IMR-90 (cell line): Measurements from ENCODE around the gene CWC27. TPM values are rescaled to one million over a fixed set of nuclear protein-coding genes. Genes with fewer than 3 reads are reported as not detected.

Experiments
- ATAC-seq: fragments of 200-7000 bp; cut with Tn5 transposase; 2 replicates; pipeline ENCODE4 v1.9.1; 2020; ENCODE audit warnings: low read depth, mild to moderate bottlenecking, moderate library complexity
- BruUV-seq: library from RNA; stranded (reverse); fragments of 400-500 nt; replicated peaks from 2 replicates; lab custom pipeline; 2021; lab: Mats Ljungman, UMichigan
- CTCF ChIA-PET: fragments of 300-600 bp; formaldehyde crosslinking; extraction: SDS; loops from one replicate; lab custom pipeline; 2021; ENCODE audit warnings: antibody characterized with exemption; lab: Yijun Ruan, JAX
- POLR2A ChIA-PET: fragments of 300-600 bp; sonication (Branson Sonifier 250); formaldehyde crosslinking; loops from one replicate; lab custom pipeline; 2022; ENCODE audit warnings: antibody characterized with exemption; ENCODE audit not compliant: unreplicated experiment; lab: Charles Lee
- DNase-seq: peaks from one replicate; pipeline ENCODE4 v3.0.0; 2013
- H2AFZ ChIP-seq: replicated peaks from 2 replicates; pipeline ENCODE3; 2013; ENCODE audit warnings: low read length, mild to moderate bottlenecking; ENCODE audit not compliant: poor library complexity
- H2AK5ac ChIP-seq: 2 replicates; pipeline ENCODE4 v1.6.1; 2013; ENCODE audit warnings: low read depth, low read length, inconsistent platforms
- H2AK9ac ChIP-seq: replicated peaks from 2 replicates; pipeline ENCODE3; 2013; ENCODE audit warnings: mild to moderate bottlenecking, low read depth, low read length, moderate library complexity; ENCODE audit not compliant: poor library complexity
- H2BK120ac ChIP-seq: 2 replicates; pipeline ENCODE4 v1.6.1; 2013; ENCODE audit warnings: low read depth, low read length, inconsistent platforms
- H2BK15ac ChIP-seq: 3 replicates; pipeline ENCODE4 v1.6.1; 2013; ENCODE audit warnings: low read depth, low read length, inconsistent platforms
- H2BK20ac ChIP-seq: 2 replicates; pipeline ENCODE4 v1.6.1; 2013; ENCODE audit warnings: low read depth, mild to moderate bottlenecking, inconsistent platforms, low read length, moderate library complexity
- H2BK5ac ChIP-seq: 2 replicates; pipeline ENCODE4 v1.6.1; 2013; ENCODE audit warnings: mild to moderate bottlenecking, low read depth, low read length, inconsistent platforms; ENCODE audit not compliant: poor library complexity, severe bottlenecking
- H3K14ac ChIP-seq: replicated peaks from 2 replicates; pipeline ENCODE4 v1.6.1; 2013; ENCODE audit warnings: low read depth, low read length, inconsistent platforms
- H3K18ac ChIP-seq: 2 replicates; pipeline ENCODE4 v1.6.1; 2013; ENCODE audit warnings: low read depth, low read length, control low read depth
- H3K23ac ChIP-seq: 2 replicates; pipeline ENCODE4 v1.6.1; 2013; ENCODE audit warnings: low read depth, low read length, inconsistent platforms
- H3K27ac ChIP-seq: 2 replicates; pipeline ENCODE4 v1.5.1; 2013; ENCODE audit warnings: mild to moderate bottlenecking, control low read depth, low read length; ENCODE audit not compliant: insufficient read depth
- H3K27me3 ChIP-seq: 2 replicates; pipeline ENCODE4 v1.6.1; 2013; ENCODE audit warnings: low read length; ENCODE audit not compliant: control insufficient read depth, insufficient read depth
- H3K36me3 ChIP-seq: 2 replicates; pipeline ENCODE4 v1.6.1; 2013; ENCODE audit warnings: low read length, mixed read lengths; ENCODE audit not compliant: control insufficient read depth, insufficient read depth
- H3K4ac ChIP-seq: 2 replicates; pipeline ENCODE4 v1.6.1; 2013; ENCODE audit warnings: low read depth, low read length, inconsistent platforms
- H3K4me1 ChIP-seq: 2 replicates; pipeline ENCODE4 v1.6.1; 2013; ENCODE audit warnings: low read length, mixed read lengths; ENCODE audit not compliant: control insufficient read depth, insufficient read depth
- H3K4me2 ChIP-seq: 2 replicates; pipeline ENCODE4 v1.6.1; 2013; ENCODE audit warnings: low read depth, mild to moderate bottlenecking, control low read depth, low read length, moderate library complexity
- H3K4me3 ChIP-seq: 2 replicates; pipeline ENCODE4 v1.5.1; 2013; ENCODE audit warnings: low read depth, mild to moderate bottlenecking, control low read depth, low read length, moderate library complexity; ENCODE audit not compliant: insufficient read depth
- H3K56ac ChIP-seq: 2 replicates; pipeline ENCODE4 v1.6.1; 2013; ENCODE audit warnings: low read length, inconsistent platforms; ENCODE audit not compliant: insufficient read depth; ENCODE audit errors: extremely low read depth
- H3K79me1 ChIP-seq, 2 experiments: 2 replicates each; pipeline ENCODE4 v1.6.1; 2013; ENCODE audit warnings: low read length in 2 of 2, inconsistent platforms in 1 of 2, low read depth in 1 of 2
- H3K9ac ChIP-seq: 2 replicates; pipeline ENCODE4 v1.6.1; 2013; ENCODE audit warnings: low read depth, low read length, control low read depth
- H3K9me1 ChIP-seq: 2 replicates; pipeline ENCODE4 v1.6.1; 2013; ENCODE audit warnings: low read length, inconsistent platforms; ENCODE audit not compliant: insufficient read depth
- H3K9me3 ChIP-seq: 2 replicates; pipeline ENCODE4 v1.6.1; 2013; ENCODE audit warnings: low read length; ENCODE audit not compliant: control insufficient read depth, insufficient read depth
- H4K20me1 ChIP-seq: 2 replicates; pipeline ENCODE4 v1.6.1; 2013; ENCODE audit warnings: low read length, inconsistent platforms; ENCODE audit not compliant: insufficient read depth
- H4K5ac ChIP-seq: 2 replicates; pipeline ENCODE4 v1.6.1; 2013; ENCODE audit warnings: mild to moderate bottlenecking, low read depth, low read length, control low read depth
- H4K8ac ChIP-seq, 2 experiments: 2 replicates each; pipeline ENCODE4 v1.6.1; 2013; ENCODE audit warnings: low read depth in 2 of 2, low read length in 2 of 2, control low read depth in 1 of 2, inconsistent platforms in 1 of 2
- H4K91ac ChIP-seq: 2 replicates; pipeline ENCODE4 v1.6.1; 2013; ENCODE audit warnings: low read depth, low read length, inconsistent platforms; ENCODE audit not compliant: insufficient read depth
- BHLHE40 ChIP-seq: fragments of 150-350 bp; IDR thresholded peaks from 2 replicates; pipeline ENCODE4 v1.6.1; 2016; ENCODE audit warnings: mild to moderate bottlenecking, low read depth, low read length
- CEBPB ChIP-seq: IDR thresholded peaks from 2 replicates; pipeline ENCODE4 v1.6.1; 2012; ENCODE audit warnings: low read depth, low read length, improper control_type of control experiment
- CHD1 ChIP-seq: IDR thresholded peaks from 2 replicates; pipeline ENCODE4 v1.6.1; 2012; ENCODE audit warnings: low read depth, low read length, improper control_type of control experiment
- ELK1 ChIP-seq: fragments of 150-350 bp; IDR thresholded peaks from 2 replicates; pipeline ENCODE4 v1.6.1; 2016; ENCODE audit warnings: low read depth, mild to moderate bottlenecking, low read length, moderate library complexity, borderline replicate concordance
- FOS ChIP-seq: fragments of 150-350 bp; IDR thresholded peaks from 2 replicates; pipeline ENCODE4 v1.6.1; 2016; ENCODE audit warnings: low read depth, low read length
- MAFK ChIP-seq: IDR thresholded peaks from 2 replicates; pipeline ENCODE4 v1.6.1; 2012; ENCODE audit warnings: low read depth, low read length, improper control_type of control experiment
- MAZ ChIP-seq: IDR thresholded peaks from 2 replicates; pipeline ENCODE4 v1.6.1; 2012; ENCODE audit warnings: low read depth, mild to moderate bottlenecking, low read length, improper control_type of control experiment, moderate library complexity, borderline replicate concordance
- MXI1 ChIP-seq: IDR thresholded peaks from 2 replicates; pipeline ENCODE4 v1.6.1; 2012; ENCODE audit warnings: low read depth, mild to moderate bottlenecking, low read length, moderate library complexity, borderline replicate concordance
- NFE2L2 ChIP-seq: fragments of 150-350 bp; IDR thresholded peaks from 2 replicates; pipeline ENCODE4 v1.6.1; 2016; ENCODE audit warnings: low read depth, mild to moderate bottlenecking, low read length
- POLR2A ChIP-seq: IDR thresholded peaks from 2 replicates; pipeline ENCODE4 v1.6.1; 2012; ENCODE audit warnings: mild to moderate bottlenecking, low read depth, low read length
- RAD21 ChIP-seq: IDR thresholded peaks from 2 replicates; pipeline ENCODE4 v1.6.1; 2012; ENCODE audit warnings: low read length, improper control_type of control experiment
- RCOR1 ChIP-seq: IDR thresholded peaks from 2 replicates; pipeline ENCODE4 v1.6.1; 2012; ENCODE audit warnings: mild to moderate bottlenecking, low read length, improper control_type of control experiment; ENCODE audit not compliant: insufficient replicate concordance
- RFX5 ChIP-seq: IDR thresholded peaks from 2 replicates; pipeline ENCODE4 v1.8.0; 2012; ENCODE audit warnings: low read depth, mild to moderate bottlenecking, low read length, moderate library complexity
- SMC3 ChIP-seq: fragments of 150-350 bp; IDR thresholded peaks from 2 replicates; pipeline ENCODE4 v1.6.1; 2016; ENCODE audit warnings: low read depth, mild to moderate bottlenecking, antibody characterized with exemption, low read length, moderate library complexity
- WGBS, 2 experiments: methylation state at CpG; one replicate each; pipeline versions ENCODE4 v1.1.5 to v1.1.7; 2013; ENCODE audit warnings: missing lambda C conversion rate in 2 of 2; ENCODE audit not compliant: insufficient read length in 1 of 2; ENCODE audit errors: extremely low coverage in 2 of 2; 5-methylcytosine and 5-hydroxymethylcytosine counted together
- dilution Hi-C: fragments of 300-500 bp; cut with HindIII; formaldehyde crosslinking; loops from one replicate; pipeline ENCODE4 v1.14.3; 2018; ENCODE audit warnings: low sequenced_read_pairs; ENCODE audit not compliant: unreplicated experiment
- in situ Hi-C: fragments of 300-500 bp; cut with MboI; formaldehyde crosslinking; loops from 3 replicates; pipeline ENCODE4 v1.14.3; 2019; ENCODE audit warnings: low sequenced_read_pairs, inconsistent platforms, mixed read lengths
- intact Hi-C: fragments of 100-400 bp; cut with micrococcal nuclease; formaldehyde crosslinking; loops from 2 replicates; pipeline ENCODE4 v1.10.0; 2022
- polyA plus RNA-seq, 3 experiments: library from polyadenylated mRNA; depleted of rRNA; stranded (reverse); fragments of >200 nt; gene quantifications; 2 replicates each; pipeline ENCODE4 v1.2.3, GENCODE V29; 2012; ENCODE audit warnings: low replicate concordance in 1 of 3
- total RNA-seq: library from RNA; depleted of rRNA; stranded (reverse); fragments of >200 nt; gene quantifications from 2 replicates; pipeline ENCODE4 v1.2.3, GENCODE V29; 2012
- TF ChIP-seq, protein P1 (sequence below): conservative IDR thresholded peaks from 2 replicates; pipeline ENCODE4 v1.5.1; 2012; ENCODE audit warnings: mild to moderate bottlenecking, low read depth, low read length, improper control_type of control experiment
- TF ChIP-seq, protein P2 (sequence below): fragments of 150-350 bp; IDR thresholded peaks from 2 replicates; pipeline ENCODE4 v1.6.1; 2017; ENCODE audit warnings: mild to moderate bottlenecking, antibody characterized with exemption, low read length, low read depth

CWC27 gene
- total and polyA plus RNA-seq, 2 of the 4 experiments (the other 2 are of a cell fraction) = 13.3 to 17.1 TPM

GRCh38 chr5:64773533-64773932 is 4.8 kb downstream of the CWC27 start:
- Histone ChIP-seq H3K18ac (no peak overlapping the region), H4K91ac (no peak overlapping the region), H3K4me2 (no peak overlapping the region), H2BK5ac (no peak overlapping the region), H4K5ac (no peak overlapping the region), H4K20me1 (no peaks in the 10 kb centered on the region), H3K27me3 (no peaks in the 10 kb centered on the region), H2AFZ (no peak overlapping the region), H4K8ac (no peak overlapping the region), H3K79me1 (peaks cover 9 to 23% of the 10 kb centered on the region in 2 experiments), H3K4ac (no peak overlapping the region), H2BK15ac (no peak overlapping the region), H2BK120ac (no peak overlapping the region), H3K4me3 (no peak overlapping the region), H3K9ac (no peak overlapping the region), H3K9me3 (no peaks in the 10 kb centered on the region), H3K4me1 (no peaks in the 10 kb centered on the region), H3K27ac (no peak overlapping the region), H3K23ac (no peak overlapping the region), H2AK9ac (no peak overlapping the region), H2AK5ac (no peak overlapping the region), H3K56ac (no peak overlapping the region), H3K9me1 (no peaks in the 10 kb centered on the region), H3K36me3 (no peaks in the 10 kb centered on the region), H2BK20ac (no peak overlapping the region), H3K14ac (no peak overlapping the region)
- in situ Hi-C loops (no loop called here), dilution Hi-C loops (no loop called here), intact Hi-C loops (no loop called here)
- no CpG with 5 or more reads among the region's 1 CpG for WGBS, 2 experiments
- TF ChIP-seq BHLHE40 (no peak), SMC3 (no peak), RFX5 (no peak), FOS (no peak), MXI1 (no peak), NFE2L2 (no peak), MAZ (no peak), RCOR1 (no peak), POLR2A (no peak), ELK1 (no peak), CHD1 (no peak), CEBPB (no peak), RAD21 (no peak), MAFK (no peak)
- TF ChIP-seq, protein P1, sequence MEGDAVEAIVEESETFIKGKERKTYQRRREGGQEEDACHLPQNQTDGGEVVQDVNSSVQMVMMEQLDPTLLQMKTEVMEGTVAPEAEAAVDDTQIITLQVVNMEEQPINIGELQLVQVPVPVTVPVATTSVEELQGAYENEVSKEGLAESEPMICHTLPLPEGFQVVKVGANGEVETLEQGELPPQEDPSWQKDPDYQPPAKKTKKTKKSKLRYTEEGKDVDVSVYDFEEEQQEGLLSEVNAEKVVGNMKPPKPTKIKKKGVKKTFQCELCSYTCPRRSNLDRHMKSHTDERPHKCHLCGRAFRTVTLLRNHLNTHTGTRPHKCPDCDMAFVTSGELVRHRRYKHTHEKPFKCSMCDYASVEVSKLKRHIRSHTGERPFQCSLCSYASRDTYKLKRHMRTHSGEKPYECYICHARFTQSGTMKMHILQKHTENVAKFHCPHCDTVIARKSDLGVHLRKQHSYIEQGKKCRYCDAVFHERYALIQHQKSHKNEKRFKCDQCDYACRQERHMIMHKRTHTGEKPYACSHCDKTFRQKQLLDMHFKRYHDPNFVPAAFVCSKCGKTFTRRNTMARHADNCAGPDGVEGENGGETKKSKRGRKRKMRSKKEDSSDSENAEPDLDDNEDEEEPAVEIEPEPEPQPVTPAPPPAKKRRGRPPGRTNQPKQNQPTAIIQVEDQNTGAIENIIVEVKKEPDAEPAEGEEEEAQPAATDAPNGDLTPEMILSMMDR = no peak
- TF ChIP-seq, protein P2, sequence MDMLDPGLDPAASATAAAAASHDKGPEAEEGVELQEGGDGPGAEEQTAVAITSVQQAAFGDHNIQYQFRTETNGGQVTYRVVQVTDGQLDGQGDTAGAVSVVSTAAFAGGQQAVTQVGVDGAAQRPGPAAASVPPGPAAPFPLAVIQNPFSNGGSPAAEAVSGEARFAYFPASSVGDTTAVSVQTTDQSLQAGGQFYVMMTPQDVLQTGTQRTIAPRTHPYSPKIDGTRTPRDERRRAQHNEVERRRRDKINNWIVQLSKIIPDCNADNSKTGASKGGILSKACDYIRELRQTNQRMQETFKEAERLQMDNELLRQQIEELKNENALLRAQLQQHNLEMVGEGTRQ = no peak
- CTCF ChIA-PET = interaction anchor here (0.5 to 1.2 kb wide), 2 partner anchors 11 to 117 kb away, joined by 4 to 6 read pairs; no protein-coding TSS in a partner anchor
- no TSS peak for BruUV-seq
- no peak for DNase-seq
- no peak for ATAC-seq
- POLR2A ChIA-PET = no interaction called here
